Measurements from ENCODE around the gene LIFR.

LIFR gene

GRCh38 chr5:38515646-38516045, 40.8 kb downstream of the LIFR start:
- DNase-seq: peak; percentile 6

GRCh38 chr5:38515092-38515491, 41.4 kb downstream of the LIFR start:
- DNase-seq: peak; percentile 10

GRCh38 chr5:38509185-38509584, 47.3 kb downstream of the LIFR start:
- no peak for DNase-seq

GRCh38 chr5:38506302-38506701, 50.1 kb downstream of the LIFR start:
- no peak for DNase-seq

- DNase-seq: peak; percentile 15
These were observed 55.7 kb downstream of the LIFR start for GRCh38 chr5:38500573-38501260.

- DNase-seq: no peak
These were observed 58.5 kb downstream of the LIFR start for GRCh38 chr5:38497946-38498345.

GRCh38 chr5:38494763-38495162, 61.7 kb downstream of the LIFR start:
- DNase-seq: no peak

- DNase-seq: no peak
These were observed 62.3 kb downstream of the LIFR start for GRCh38 chr5:38494175-38494574.

GRCh38 chr5:38483805-38484398, 72.5 kb downstream of the LIFR start:
- DNase-seq: no peak

- DNase-seq: peak; percentile 22
These were observed 77.0 kb downstream of the LIFR start for GRCh38 chr5:38479315-38479904.

GRCh38 chr5:38478878-38479277, 77.6 kb downstream of the LIFR start:
- DNase-seq: peak; percentile 15

- DNase-seq: no peak
These were observed 78.3 kb downstream of the LIFR start for GRCh38 chr5:38478166-38478565.

GRCh38 chr5:38473008-38473407, 83.4 kb downstream of the LIFR start:
- peak; percentile 67 for DNase-seq

- no peak for DNase-seq
These were observed 83.9 kb downstream of the LIFR start for GRCh38 chr5:38472541-38472940.

- DNase-seq: no peak
These were observed 84.7 kb downstream of the LIFR start for GRCh38 chr5:38471709-38472108.

- no peak for DNase-seq
These were observed 86.7 kb downstream of the LIFR start for GRCh38 chr5:38469707-38470267.

- DNase-seq: no peak
These were observed 87.3 kb downstream of the LIFR start for GRCh38 chr5:38468978-38469706.

- DNase-seq: no peak
These were observed 88.2 kb downstream of the LIFR start for GRCh38 chr5:38468202-38468673.

- no peak for DNase-seq
These were observed 88.9 kb downstream of the LIFR start for GRCh38 chr5:38467353-38468040.

- DNase-seq: no peak
These were observed 89.8 kb downstream of the LIFR start for GRCh38 chr5:38466424-38467189.

GRCh38 chr5:38465702-38466423, 90.6 kb downstream of the LIFR start:
- no peak for DNase-seq

Measured in NCI-H69 (cell line).